ENCODE results near the gene CBLN2. TPM values are rescaled to one million over a fixed set of nuclear protein-coding genes. Genes with fewer than 3 reads are reported as not detected.

The CBLN2 gene
- polyA plus RNA-seq, 1 donor (not counting 4 experiments of a cell fraction or from before 2014, with no cell fraction given), result not detected

DNA sequence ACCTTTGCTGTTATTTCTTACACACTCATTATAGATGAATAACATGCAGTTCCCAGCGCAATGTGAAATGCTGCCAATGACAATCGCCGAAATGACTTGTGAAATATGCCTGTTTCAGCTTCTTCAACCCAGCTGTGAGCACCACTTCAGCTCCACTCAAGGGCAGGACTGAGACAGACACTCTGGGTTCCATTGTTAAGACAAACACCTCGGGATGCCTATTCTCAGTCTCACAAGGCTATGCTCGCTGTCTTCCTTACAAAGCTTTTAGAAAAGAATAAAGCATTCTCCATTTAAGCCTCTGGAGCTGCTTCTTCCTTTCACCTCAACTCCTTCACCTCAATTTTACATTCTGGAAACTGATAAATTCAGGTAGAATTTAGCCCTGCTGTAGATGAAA is 4.2 kb downstream of the CBLN2 start:
- H3K36me3 ChIP-seq (ENCODE audit: control insufficient read depth in 2 of 2, extremely low read depth in 1 of 2, insufficient read depth in 2 of 2, low read length in 2 of 2), result no peaks in the 10 kb centered on the region
- H2AFZ ChIP-seq (ENCODE audit: control insufficient read depth, low read length), result no peak overlapping the region
- H3K27ac ChIP-seq (ENCODE audit: control insufficient read depth, insufficient read depth, low read length), result no peak overlapping the region
- FAIRE-seq (no peak), DNase-seq (ENCODE audit: low read depth, low spot score) (no peak)
- dilution Hi-C loops (cut with MboI; ENCODE audit: extremely low pct_ligation_motif_present, low sequenced_read_pairs), result no loop called here
- no peaks in the 10 kb centered on the region for H4K20me1 ChIP-seq (ENCODE audit: control insufficient read depth, extremely low read depth, insufficient read depth, low read length)
- TF ChIP-seq EZH2 (IDR thresholded peaks at IDR 0.05; ENCODE audit: low read length), result no peak
- TF ChIP-seq, protein P1, sequence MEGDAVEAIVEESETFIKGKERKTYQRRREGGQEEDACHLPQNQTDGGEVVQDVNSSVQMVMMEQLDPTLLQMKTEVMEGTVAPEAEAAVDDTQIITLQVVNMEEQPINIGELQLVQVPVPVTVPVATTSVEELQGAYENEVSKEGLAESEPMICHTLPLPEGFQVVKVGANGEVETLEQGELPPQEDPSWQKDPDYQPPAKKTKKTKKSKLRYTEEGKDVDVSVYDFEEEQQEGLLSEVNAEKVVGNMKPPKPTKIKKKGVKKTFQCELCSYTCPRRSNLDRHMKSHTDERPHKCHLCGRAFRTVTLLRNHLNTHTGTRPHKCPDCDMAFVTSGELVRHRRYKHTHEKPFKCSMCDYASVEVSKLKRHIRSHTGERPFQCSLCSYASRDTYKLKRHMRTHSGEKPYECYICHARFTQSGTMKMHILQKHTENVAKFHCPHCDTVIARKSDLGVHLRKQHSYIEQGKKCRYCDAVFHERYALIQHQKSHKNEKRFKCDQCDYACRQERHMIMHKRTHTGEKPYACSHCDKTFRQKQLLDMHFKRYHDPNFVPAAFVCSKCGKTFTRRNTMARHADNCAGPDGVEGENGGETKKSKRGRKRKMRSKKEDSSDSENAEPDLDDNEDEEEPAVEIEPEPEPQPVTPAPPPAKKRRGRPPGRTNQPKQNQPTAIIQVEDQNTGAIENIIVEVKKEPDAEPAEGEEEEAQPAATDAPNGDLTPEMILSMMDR (optimal IDR thresholded peaks at IDR 0.05 in 1 of 3, IDR thresholded peaks at IDR 0.05 in 1 of 3, conservative IDR thresholded peaks at IDR 0.05 in 1 of 3; ENCODE audit: extremely low read depth in 1 of 3, insufficient read depth in 2 of 3, low read length in 3 of 3), result no peak
- peaks cover 32% of the 10 kb centered on the region for H3K27me3 ChIP-seq (ENCODE audit: control insufficient read depth, extremely low read depth, insufficient read depth, low read length)
- H3K79me2 ChIP-seq (ENCODE audit: control insufficient read depth, insufficient read depth, low read length), result no peaks in the 10 kb centered on the region
- no peak overlapping the region for H3K4me2 ChIP-seq (ENCODE audit: control insufficient read depth, extremely low read depth, insufficient read depth, low read depth, low read length)
- no peak overlapping the region for H3K4me3 ChIP-seq (ENCODE audit: control insufficient read depth in 2 of 3, extremely low read depth in 1 of 3, insufficient read depth in 2 of 3, low read depth in 1 of 3, low read length in 3 of 3)
- H3K9ac ChIP-seq (ENCODE audit: control insufficient read depth, extremely low read depth, insufficient read depth, low read length), result no peak overlapping the region
- H3K9me1 ChIP-seq (ENCODE audit: control insufficient read depth, extremely low read depth, insufficient read depth, low read length), result no peaks in the 10 kb centered on the region
- H3K9me3 ChIP-seq (ENCODE audit: control insufficient read depth, low read depth, low read length), result no peaks in the 10 kb centered on the region
- H3K4me1 ChIP-seq (ENCODE audit: control insufficient read depth, extremely low read depth, insufficient read depth, low read length), result no peaks in the 10 kb centered on the region

DNA sequence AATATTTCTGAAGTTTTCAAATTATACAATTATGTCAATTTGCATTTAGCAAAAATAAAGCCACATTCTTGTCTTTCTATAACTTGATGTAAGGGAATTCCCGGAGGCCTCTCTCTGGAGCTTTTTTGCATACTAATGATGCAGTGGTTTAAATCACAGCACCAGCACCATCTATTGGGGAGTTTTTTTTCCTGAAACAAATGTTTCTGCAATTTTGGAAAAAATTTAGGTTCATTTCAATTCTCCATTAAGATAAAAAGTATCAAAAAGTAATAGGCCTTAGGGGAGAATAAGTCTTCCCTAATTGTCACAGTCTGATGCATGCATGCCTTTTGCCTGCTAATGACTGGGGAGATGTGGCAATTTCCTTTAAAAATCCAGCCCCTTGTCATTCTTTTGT is 13.5 kb downstream of the CBLN2 start:
- Histone ChIP-seq H2AFZ (ENCODE audit: control insufficient read depth, low read length) (no peak overlapping the region), H3K9me1 (ENCODE audit: control insufficient read depth, extremely low read depth, insufficient read depth, low read length) (no peaks in the 10 kb centered on the region), H3K36me3 (ENCODE audit: control insufficient read depth in 2 of 2, extremely low read depth in 1 of 2, insufficient read depth in 2 of 2, low read length in 2 of 2) (no peaks in the 10 kb centered on the region), H3K9ac (ENCODE audit: control insufficient read depth, extremely low read depth, insufficient read depth, low read length) (no peak overlapping the region), H3K27me3 (ENCODE audit: control insufficient read depth, extremely low read depth, insufficient read depth, low read length) (no peaks in the 10 kb centered on the region), H3K27ac (ENCODE audit: control insufficient read depth, insufficient read depth, low read length) (no peak overlapping the region), H3K4me3 (ENCODE audit: control insufficient read depth in 2 of 3, extremely low read depth in 1 of 3, insufficient read depth in 2 of 3, low read depth in 1 of 3, low read length in 3 of 3) (no peak overlapping the region), H3K9me3 (ENCODE audit: control insufficient read depth, low read depth, low read length) (no peaks in the 10 kb centered on the region), H3K79me2 (ENCODE audit: control insufficient read depth, insufficient read depth, low read length) (no peaks in the 10 kb centered on the region), H3K4me1 (ENCODE audit: control insufficient read depth, extremely low read depth, insufficient read depth, low read length) (no peaks in the 10 kb centered on the region), H3K4me2 (ENCODE audit: control insufficient read depth, extremely low read depth, insufficient read depth, low read depth, low read length) (no peak overlapping the region), H4K20me1 (ENCODE audit: control insufficient read depth, extremely low read depth, insufficient read depth, low read length) (no peaks in the 10 kb centered on the region)
- TF ChIP-seq EZH2 (IDR thresholded peaks at IDR 0.05; ENCODE audit: low read length), result no peak
- TF ChIP-seq, protein P1 (optimal IDR thresholded peaks at IDR 0.05 in 1 of 3, IDR thresholded peaks at IDR 0.05 in 1 of 3, conservative IDR thresholded peaks at IDR 0.05 in 1 of 3; ENCODE audit: extremely low read depth in 1 of 3, insufficient read depth in 2 of 3, low read length in 3 of 3), result no peak
- dilution Hi-C loops (cut with MboI; ENCODE audit: extremely low pct_ligation_motif_present, low sequenced_read_pairs), result no loop called here
- no peak for DNase-seq (ENCODE audit: low read depth, low spot score)
- FAIRE-seq, result no peak
